ENCODE measurements around the gene GRM4.
"Not testable (repeated sequence)": the region's sequence is repeated elsewhere in the genome, so short reads cannot be mapped to it uniquely, and the experiment has no call there.

GRM4 gene

GRCh38 chr6:34146021-34146782 lies at the start of gene GRM4:
Gene GRM4, minus strand, starts transcription at chr6:34146087. Its CDS starts 12,591 bp downstream, at chr6:34133496.
- FAIRE-seq (no peak), DNase-seq (ENCODE audit: low spot score) (no peak)

- FAIRE-seq, result no peak
- no peak for DNase-seq (ENCODE audit: low spot score)
Measured at GRCh38 chr6:34194772-34195171, 48.9 kb upstream of the GRM4 start.

- FAIRE-seq (no peak), DNase-seq (ENCODE audit: low spot score) (no peak)
Measured at GRCh38 chr6:34190504-34191122, 44.7 kb upstream of the GRM4 start.

GRCh38 chr6:34189806-34190503 lies 44.1 kb upstream of the GRM4 start:
- no peak for FAIRE-seq
- no peak for DNase-seq (ENCODE audit: low spot score)

- FAIRE-seq, result not testable (repeated sequence)
Measured at GRCh38 chr6:34184726-34185125, 38.8 kb upstream of the GRM4 start.

GRCh38 chr6:34182751-34183531 lies 37.1 kb upstream of the GRM4 start:
- no peak for FAIRE-seq
- DNase-seq (ENCODE audit: low spot score), result no peak

More at GRCh38 chr6:34184726-34185125, 38.8 kb upstream of the GRM4 start:
- DNase-seq (ENCODE audit: low spot score), result not testable (repeated sequence)

- no peak for DNase-seq (ENCODE audit: low spot score)
- FAIRE-seq, result no peak
Measured at GRCh38 chr6:34181908-34182307, 36.0 kb upstream of the GRM4 start.

GRCh38 chr6:34179106-34179720 lies 33.3 kb upstream of the GRM4 start:
- FAIRE-seq (no peak), DNase-seq (ENCODE audit: low spot score) (no peak)

- no peak for DNase-seq (ENCODE audit: low spot score)
- FAIRE-seq, result no peak
Measured at GRCh38 chr6:34178357-34179105, 32.6 kb upstream of the GRM4 start.

GRCh38 chr6:34177181-34177591 lies 31.3 kb upstream of the GRM4 start:
- no peak for FAIRE-seq

GRCh38 chr6:34176261-34177031 lies 30.6 kb upstream of the GRM4 start:
- no peak for FAIRE-seq
- no peak for DNase-seq (ENCODE audit: low spot score)

More at GRCh38 chr6:34177181-34177591, 31.3 kb upstream of the GRM4 start:
- DNase-seq (ENCODE audit: low spot score), result no peak

GRCh38 chr6:34174846-34175399 lies 29.0 kb upstream of the GRM4 start:
- FAIRE-seq, result no peak
- DNase-seq (ENCODE audit: low spot score), result no peak

- no peak for FAIRE-seq
- no peak for DNase-seq (ENCODE audit: low spot score)
Measured at GRCh38 chr6:34172961-34173775, 27.3 kb upstream of the GRM4 start.

GRCh38 chr6:34170346-34170745 lies 24.5 kb upstream of the GRM4 start:
- FAIRE-seq, result no peak
- DNase-seq (ENCODE audit: low spot score), result no peak

GRCh38 chr6:34169897-34170296 lies 24.0 kb upstream of the GRM4 start:
- DNase-seq (ENCODE audit: low spot score) (no peak), FAIRE-seq (no peak)

- DNase-seq (ENCODE audit: low spot score), result no peak
- FAIRE-seq, result no peak
Measured at GRCh38 chr6:34161857-34162515, 16.1 kb upstream of the GRM4 start.

GRCh38 chr6:34159844-34160243 lies 14.0 kb upstream of the GRM4 start:
- DNase-seq (ENCODE audit: low spot score), result no peak
- FAIRE-seq, result no peak

GRCh38 chr6:34158876-34159275 lies 13.0 kb upstream of the GRM4 start:
- FAIRE-seq (no peak), DNase-seq (ENCODE audit: low spot score) (no peak)
